NCI-H345 treated with DMSO at 0.1 percent for 48 hours (cell line): ENCODE data around the gene SLC15A1.
"Not testable (repeated sequence)": the region's sequence is repeated elsewhere in the genome, so short reads cannot be mapped to it uniquely, and the experiment has no call there.

Experiments
- DNase-seq: peaks from one replicate; lab custom pipeline; 2025; ENCODE audit not compliant: unreplicated experiment; lab: John Stamatoyannopoulos, UW

SLC15A1 gene

GRCh38 chr13:98754468-98754867 is 2.0 kb upstream of the SLC15A1 start:
- not testable (repeated sequence) for DNase-seq

- DNase-seq: no peak
Measured at GRCh38 chr13:98751861-98752466, 508 bp downstream of the SLC15A1 start.

GRCh38 chr13:98751367-98751782 is 1.1 kb downstream of the SLC15A1 start:
- DNase-seq: no peak

- no peak for DNase-seq
Measured at GRCh38 chr13:98749501-98749900, 3.0 kb downstream of the SLC15A1 start.

- no peak for DNase-seq
Measured at GRCh38 chr13:98746968-98747367, 5.5 kb downstream of the SLC15A1 start.

- DNase-seq: no peak
Measured at GRCh38 chr13:98743377-98743776, 9.1 kb downstream of the SLC15A1 start.

- no peak for DNase-seq
Measured at GRCh38 chr13:98742961-98743360, 9.5 kb downstream of the SLC15A1 start.

GRCh38 chr13:98741741-98742435 is 10.6 kb downstream of the SLC15A1 start:
- DNase-seq: no peak

GRCh38 chr13:98740131-98740530 is 12.3 kb downstream of the SLC15A1 start:
- DNase-seq: no peak

GRCh38 chr13:98738993-98739392 is 13.5 kb downstream of the SLC15A1 start:
- DNase-seq: no peak

GRCh38 chr13:98738213-98738612 is 14.3 kb downstream of the SLC15A1 start:
- DNase-seq: no peak

- no peak for DNase-seq
Measured at GRCh38 chr13:98731925-98732324, 20.5 kb downstream of the SLC15A1 start.

- no peak for DNase-seq
Measured at GRCh38 chr13:98731038-98731437, 21.4 kb downstream of the SLC15A1 start.

- DNase-seq: no peak
Measured at GRCh38 chr13:98730441-98730840, 22.0 kb downstream of the SLC15A1 start.

GRCh38 chr13:98729658-98730057 is 22.8 kb downstream of the SLC15A1 start:
- no peak for DNase-seq

GRCh38 chr13:98722958-98723357 is 29.5 kb downstream of the SLC15A1 start:
- no peak for DNase-seq

- DNase-seq: no peak
Measured at GRCh38 chr13:98721825-98722510, 30.5 kb downstream of the SLC15A1 start.

- no peak for DNase-seq
Measured at GRCh38 chr13:98719527-98720250, 32.8 kb downstream of the SLC15A1 start.

GRCh38 chr13:98717891-98718290 is 34.6 kb downstream of the SLC15A1 start:
- no peak for DNase-seq

GRCh38 chr13:98717256-98717655 is 35.2 kb downstream of the SLC15A1 start:
- no peak for DNase-seq

GRCh38 chr13:98710521-98710920 is 42.0 kb downstream of the SLC15A1 start:
- no peak for DNase-seq
